Liver (tissue), 3 donors: ENCODE data around the gene OASL.

Experiments
- CTCF ChIP-seq: fragments of 150-350 bp; IDR thresholded peaks from 2 replicates; pipeline ENCODE4 v1.5.1; 2017; ENCODE audit warnings: improper control_type of control experiment, low read depth, low read length; ENCODE audit not compliant: missing input control
- RAD21 ChIP-seq, 2 donors: IDR thresholded peaks; 2 replicates each; pipeline ENCODE4 v1.6.1; 2016; ENCODE audit warnings: antibody characterized with exemption in 2 of 2, mild to moderate bottlenecking in 2 of 2
- REST ChIP-seq: IDR thresholded peaks from 2 replicates; pipeline ENCODE4 v1.6.1; 2016; ENCODE audit warnings: antibody characterized with exemption, mild to moderate bottlenecking
- ZBTB33 ChIP-seq: IDR thresholded peaks from 2 replicates; pipeline ENCODE4 v1.6.1; 2016; ENCODE audit warnings: antibody characterized with exemption
- donor health status: healthy.
- donor health status: healthy.

GRCh38 chr12:121009741-121010140 lies 29.3 kb downstream of the OASL start:
- TF ChIP-seq RAD21 (IDR thresholded peaks at IDR 0.05) (peak; percentile 84 to 92), REST (no peak), CTCF (peak; percentile 59), ZBTB33 (no peak)
